SU-DHL-6 (cell line): Measurements from ENCODE around the gene GSC2.

ENCODE experiments used
- H2AFZ ChIP-seq: fragments of 200-600 bp; sonication (generic); 2 replicates; pipeline ENCODE4 v1.6.1; 2014; ENCODE audit warnings: low read depth, mild to moderate bottlenecking, moderate library complexity, mixed read lengths, antibody characterized with exemption, low read length; ENCODE audit not compliant: severe bottlenecking
- H3F3A ChIP-seq: fragments of 200-600 bp; shearing (Covaris generic); 2 replicates; pipeline ENCODE4 v1.6.0; 2016; ENCODE audit warnings: antibody characterized with exemption, mild to moderate bottlenecking; ENCODE audit not compliant: insufficient read depth
- H3K27ac ChIP-seq: fragments of 200-600 bp; sonication (generic); 2 replicates; pipeline ENCODE4 v1.5.1; 2016; ENCODE audit warnings: low read depth, mild to moderate bottlenecking, low read length, moderate library complexity, mixed read lengths
- H3K27me3 ChIP-seq: fragments of 200-600 bp; sonication (generic), shearing (Covaris generic); 2 replicates; pipeline ENCODE4 v1.6.0; 2014; ENCODE audit warnings: mild to moderate bottlenecking, low read length
- H3K36me3 ChIP-seq: fragments of 200-600 bp; sonication (generic); 2 replicates; pipeline ENCODE4 v1.6.1; 2014; ENCODE audit warnings: mild to moderate bottlenecking, low read length, mixed read lengths
- H3K4me2 ChIP-seq: fragments of 300-600, 200-600 bp; shearing (Covaris generic), sonication (generic); 2 replicates; pipeline ENCODE4 v1.6.0; 2014; ENCODE audit warnings: low read length, low read depth, mild to moderate bottlenecking; ENCODE audit not compliant: poor library complexity, severe bottlenecking
- H3K4me3 ChIP-seq: fragments of 200-600 bp; sonication (generic); 2 replicates; pipeline ENCODE4 v1.5.1; 2014; ENCODE audit warnings: antibody characterized with exemption, low read length, mild to moderate bottlenecking, mixed read lengths; ENCODE audit not compliant: insufficient read depth, poor library complexity, severe bottlenecking
- H3K79me2 ChIP-seq: fragments of 200-600 bp; sonication (generic); 2 replicates; pipeline ENCODE4 v1.6.1; 2014; ENCODE audit warnings: mild to moderate bottlenecking, low read length, moderate library complexity; ENCODE audit not compliant: insufficient read depth
- H3K9ac ChIP-seq: fragments of 200-600 bp; sonication (generic); 2 replicates; pipeline ENCODE4 v1.7.0; 2014; ENCODE audit warnings: mild to moderate bottlenecking, low read length
- H3K9me2 ChIP-seq: fragments of 200-600 bp; sonication (generic); replicated peaks from 2 replicates; pipeline ENCODE4 v1.6.1; 2014; ENCODE audit warnings: low read length; ENCODE audit not compliant: insufficient read depth
- H3K9me3 ChIP-seq: fragments of 200-600 bp; sonication (generic); 2 replicates; pipeline ENCODE4 v1.6.1; 2014; ENCODE audit warnings: low read length, mixed read lengths; ENCODE audit not compliant: insufficient read depth
- H4K20me1 ChIP-seq: fragments of 200-600 bp; sonication (generic); 2 replicates; pipeline ENCODE4 v1.6.1; 2014; ENCODE audit warnings: low read depth, mild to moderate bottlenecking, antibody characterized with exemption, low read length, moderate library complexity, mixed read lengths
- EZH2phosphoT487 ChIP-seq: fragments of 200-600 bp; sonication (generic), shearing (Covaris generic); conservative IDR thresholded peaks from 2 replicates; pipeline ENCODE4 v1.6.1; 2018; ENCODE audit warnings: mild to moderate bottlenecking, antibody characterized with exemption, low read length, moderate library complexity, mixed read lengths
- TF ChIP-seq, protein P1 (sequence below): fragments of 200-600 bp; sonication (generic); IDR thresholded peaks from one replicate; pipeline ENCODE4 v1.5.1; 2017; ENCODE audit warnings: antibody characterized with exemption, mild to moderate bottlenecking, low read length, moderate library complexity; ENCODE audit not compliant: insufficient read depth, poor library complexity, severe bottlenecking

GSC2 gene

GRCh38 chr22:19126309-19127273 is 23.5 kb downstream of the GSC2 start:
- Histone ChIP-seq H3K9me3 (no peaks in the 10 kb centered on the region), H3K27me3 (no peaks in the 10 kb centered on the region), H3F3A (no peaks in the 10 kb centered on the region), H3K27ac (no peak overlapping the region), H3K9ac (no peak overlapping the region), H3K36me3 (no peaks in the 10 kb centered on the region), H3K4me2 (no peak overlapping the region), H3K4me3 (no peak overlapping the region), H2AFZ (no peak overlapping the region), H4K20me1 (no peaks in the 10 kb centered on the region), H3K79me2 (peaks cover 1% of the 10 kb centered on the region; the same call in 1 of the 2 replicates), H3K9me2 (no peaks in the 10 kb centered on the region)
- no peak for TF ChIP-seq EZH2phosphoT487
- TF ChIP-seq, protein P1, sequence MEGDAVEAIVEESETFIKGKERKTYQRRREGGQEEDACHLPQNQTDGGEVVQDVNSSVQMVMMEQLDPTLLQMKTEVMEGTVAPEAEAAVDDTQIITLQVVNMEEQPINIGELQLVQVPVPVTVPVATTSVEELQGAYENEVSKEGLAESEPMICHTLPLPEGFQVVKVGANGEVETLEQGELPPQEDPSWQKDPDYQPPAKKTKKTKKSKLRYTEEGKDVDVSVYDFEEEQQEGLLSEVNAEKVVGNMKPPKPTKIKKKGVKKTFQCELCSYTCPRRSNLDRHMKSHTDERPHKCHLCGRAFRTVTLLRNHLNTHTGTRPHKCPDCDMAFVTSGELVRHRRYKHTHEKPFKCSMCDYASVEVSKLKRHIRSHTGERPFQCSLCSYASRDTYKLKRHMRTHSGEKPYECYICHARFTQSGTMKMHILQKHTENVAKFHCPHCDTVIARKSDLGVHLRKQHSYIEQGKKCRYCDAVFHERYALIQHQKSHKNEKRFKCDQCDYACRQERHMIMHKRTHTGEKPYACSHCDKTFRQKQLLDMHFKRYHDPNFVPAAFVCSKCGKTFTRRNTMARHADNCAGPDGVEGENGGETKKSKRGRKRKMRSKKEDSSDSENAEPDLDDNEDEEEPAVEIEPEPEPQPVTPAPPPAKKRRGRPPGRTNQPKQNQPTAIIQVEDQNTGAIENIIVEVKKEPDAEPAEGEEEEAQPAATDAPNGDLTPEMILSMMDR = no peak

DNA sequence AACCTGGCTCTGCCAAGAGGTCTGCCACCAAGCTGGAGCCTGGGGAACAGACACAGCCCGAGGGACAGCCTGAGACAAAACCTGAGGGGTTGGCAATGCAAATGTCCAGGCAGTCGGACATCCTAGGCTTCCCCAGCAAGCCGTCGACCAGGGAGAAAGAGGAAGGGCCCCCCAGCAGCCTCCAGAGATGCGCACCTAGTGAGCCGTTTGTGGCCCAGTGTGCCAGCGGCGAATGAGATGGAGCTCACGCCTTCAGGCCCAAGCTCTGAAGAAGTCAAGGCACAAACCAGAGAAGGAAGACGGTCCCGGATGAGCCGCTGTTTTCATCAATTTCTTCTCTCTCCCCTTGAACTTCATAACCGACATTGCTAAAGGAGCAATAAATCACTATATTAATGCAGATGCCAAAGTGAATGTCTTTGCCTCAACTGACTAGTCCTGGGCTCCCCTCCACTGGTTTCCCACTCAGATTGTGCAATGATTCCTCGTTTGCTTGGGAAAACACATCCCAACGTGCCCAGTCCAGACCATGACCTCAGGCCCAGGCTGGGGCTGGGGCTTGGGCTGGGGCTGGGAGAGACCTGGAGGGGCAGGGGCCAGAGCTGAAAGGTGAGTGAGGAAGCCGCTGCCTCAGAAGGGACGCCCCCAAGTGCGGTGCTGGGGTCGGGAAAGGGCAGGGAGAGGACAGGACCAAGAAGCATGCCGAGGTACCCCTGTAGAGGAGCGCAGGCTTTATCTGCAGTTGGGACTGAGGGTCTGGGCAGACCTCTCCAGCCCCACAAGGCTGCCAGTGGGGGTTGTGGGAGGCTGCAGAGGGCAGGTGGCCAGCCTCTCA is 24.4 kb downstream of the GSC2 start:
- peaks cover 9% of the 10 kb centered on the region; the same call in 1 of the 2 replicates for H3K79me2 ChIP-seq
- H4K20me1 ChIP-seq = no peaks in the 10 kb centered on the region
- no peaks in the 10 kb centered on the region for H3K9me3 ChIP-seq
- H3K4me3 ChIP-seq = no peak overlapping the region
- no peak for TF ChIP-seq EZH2phosphoT487
- TF ChIP-seq, protein P1 = no peak
- no peaks in the 10 kb centered on the region for H3K27me3 ChIP-seq
- H3K27ac ChIP-seq = no peak overlapping the region
- H3F3A ChIP-seq = no peaks in the 10 kb centered on the region
- H2AFZ ChIP-seq = no peak overlapping the region
- H3K4me2 ChIP-seq = no peak overlapping the region
- H3K9me2 ChIP-seq = no peaks in the 10 kb centered on the region
- no peak overlapping the region for H3K9ac ChIP-seq
- H3K36me3 ChIP-seq = no peaks in the 10 kb centered on the region

DNA sequence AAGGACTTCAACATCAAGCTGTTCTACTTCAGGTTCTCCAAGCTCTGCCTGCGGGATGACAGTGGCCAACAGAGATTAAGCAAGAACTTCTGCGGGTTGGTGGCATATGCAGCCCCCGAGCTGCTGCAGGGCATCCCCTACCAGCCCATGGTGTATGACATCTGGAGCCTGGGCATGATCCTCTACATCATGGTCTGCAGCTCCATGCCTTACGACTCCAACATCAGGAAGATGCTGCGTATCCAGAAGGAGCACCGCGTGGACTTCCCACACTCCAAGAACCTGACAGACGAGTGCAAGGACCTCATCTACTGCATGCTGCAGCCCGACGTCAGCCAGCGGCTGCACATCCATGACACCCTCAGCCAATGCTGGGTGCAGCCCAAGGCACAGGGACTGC is 25.1 kb downstream of the GSC2 start:
- Histone ChIP-seq H3K79me2 (peaks cover 13% of the 10 kb centered on the region; the same call in 1 of the 2 replicates), H3K9me2 (no peaks in the 10 kb centered on the region), H3K27ac (no peak overlapping the region), H4K20me1 (no peaks in the 10 kb centered on the region), H3K9ac (no peak overlapping the region), H3K36me3 (no peaks in the 10 kb centered on the region), H3K4me3 (no peak overlapping the region), H3K4me2 (no peak overlapping the region), H3K9me3 (no peaks in the 10 kb centered on the region), H3K27me3 (no peaks in the 10 kb centered on the region), H2AFZ (no peak overlapping the region), H3F3A (no peaks in the 10 kb centered on the region)
- TF ChIP-seq, protein P1 = no peak
- TF ChIP-seq EZH2phosphoT487 = no peak
